Measurements from ENCODE around the gene GPR31. TPM values are rescaled to one million over a fixed set of nuclear protein-coding genes. Genes with fewer than 3 reads are reported as not detected.

Gene GPR31
- total RNA-seq, 1 donor from 2014 or later: not detected

GRCh38 chr6:167106406-167106805, 51.4 kb downstream of the GPR31 start:
- Histone ChIP-seq H2AFZ (ENCODE audit: low read depth, low read length) (no peak overlapping the region), H4K20me1 (ENCODE audit: insufficient read depth, low read length) (no peaks in the 10 kb centered on the region), H3K36me3 (ENCODE audit: insufficient read depth, low read length) (no peaks in the 10 kb centered on the region), H3K27me3 (ENCODE audit: insufficient read depth, low read length) (no peaks in the 10 kb centered on the region), H3K27ac (ENCODE audit: low read depth, low read length) (no peak overlapping the region), H3K4me1 (ENCODE audit: insufficient read depth, low read length) (no peaks in the 10 kb centered on the region), H3K4me2 (ENCODE audit: low read length) (no peak overlapping the region), H3K79me2 (ENCODE audit: insufficient read depth, low read length) (no peaks in the 10 kb centered on the region), H3K9me3 (ENCODE audit: insufficient read depth, low read depth, low read length) (peaks cover 3% of the 10 kb centered on the region), H3K9ac (ENCODE audit: low read length) (no peak overlapping the region), H3K4me3 (ENCODE audit: insufficient read depth, low read depth, low read length) (no peak overlapping the region)
- DNase-seq (ENCODE audit: low read depth) (no peak), FAIRE-seq (no peak)
- Mint-ChIP-seq H3K4me3 (ENCODE audit: unreplicated experiment) (no peak overlapping the region), H3K27ac (ENCODE audit: unreplicated experiment) (no peak overlapping the region), H3K9me3 (ENCODE audit: unreplicated experiment) (peaks cover 5% of the 10 kb centered on the region), H3K27me3 (ENCODE audit: low read depth, unreplicated experiment) (peaks cover 5% of the 10 kb centered on the region), H3K4me1 (ENCODE audit: low read depth, unreplicated experiment) (no peaks in the 10 kb centered on the region), H3K36me3 (ENCODE audit: low read depth, unreplicated experiment) (no peaks in the 10 kb centered on the region)
- no peak for TF ChIP-seq EZH2 (IDR thresholded peaks at IDR 0.05; ENCODE audit: insufficient read depth, low read length)
- TF ChIP-seq CTCF (IDR thresholded peaks at IDR 0.05; ENCODE audit: insufficient read depth, low read depth, low read length): no peak

Other genes with a start within 250 kb of the GPR31 start
- 18.7 and 22.0 TPM in 2 replicates for gene RNASET2, start 201.4 kb downstream of the GPR31 start, total RNA-seq
- gene CEP43, start 158.6 kb downstream of the GPR31 start, total RNA-seq: 15.6 and 16.0 TPM in 2 replicates
- gene CCR6, start 34.9 kb downstream of the GPR31 start, total RNA-seq: not detected in 2 replicates
- not detected in 2 replicates for gene UNC93A, start 133.3 kb upstream of the GPR31 start, total RNA-seq
- gene TTLL2, start 167.1 kb upstream of the GPR31 start, total RNA-seq: not detected in 2 replicates

All from astrocyte (in vitro differentiated cells and primary cell).